OCI-LY7 (cell line): ENCODE measurements around the gene SEC24D. TPM values are rescaled to one million over a fixed set of nuclear protein-coding genes. Genes with fewer than 3 reads are reported as not detected.
A peak's percentile ranks its signal among the peaks of the same experiment; 100 is the strongest.

ENCODE experiments used
- BruUV-seq: library from RNA; stranded (reverse); fragments of 400-500 nt; replicated peaks from 2 replicates; lab custom pipeline; 2021; lab: Mats Ljungman, UMichigan
- CTCF ChIA-PET: fragments of 300-600 bp; sonication (Branson Sonifier 250); formaldehyde crosslinking; loops from one replicate; lab custom pipeline; 2022; ENCODE audit warnings: antibody characterized with exemption; ENCODE audit not compliant: unreplicated experiment; lab: Charles Lee
- POLR2A ChIA-PET: fragments of 300-600 bp; sonication (Branson Sonifier 250); formaldehyde crosslinking; loops from one replicate; lab custom pipeline; 2022; ENCODE audit warnings: antibody characterized with exemption; lab: Charles Lee
- DNase-seq: peaks from one replicate; pipeline ENCODE4 v3.0.0-alpha.2; 2015; ENCODE audit warnings: low spot score
- H2AFZ ChIP-seq: fragments of 200-600 bp; sonication (generic), shearing (Covaris generic); 2 replicates; pipeline ENCODE4 v1.6.1; 2014; ENCODE audit warnings: mild to moderate bottlenecking, antibody characterized with exemption, low read length, moderate library complexity
- H3K27ac ChIP-seq: fragments of 200-600 bp; sonication (generic); 2 replicates; pipeline ENCODE4 v1.5.1; 2014; ENCODE audit warnings: mixed run types, low read depth, mild to moderate bottlenecking, moderate library complexity, low read length, inconsistent platforms; ENCODE audit not compliant: poor library complexity, severe bottlenecking
- H3K36me3 ChIP-seq: fragments of 200-600 bp; sonication (generic); 2 replicates; pipeline ENCODE4 v1.6.1; 2014; ENCODE audit warnings: mild to moderate bottlenecking, antibody characterized with exemption, low read length, moderate library complexity, mixed read lengths; ENCODE audit not compliant: insufficient read depth
- H3K4me1 ChIP-seq: fragments of 200-600 bp; sonication (generic); 2 replicates; pipeline ENCODE4 v1.5.1; 2014; ENCODE audit warnings: mild to moderate bottlenecking, low read length; ENCODE audit not compliant: insufficient read depth, poor library complexity, severe bottlenecking
- H3K4me2 ChIP-seq: fragments of 200-600 bp; sonication (generic); 2 replicates; pipeline ENCODE4 v1.6.1; 2014; ENCODE audit warnings: mild to moderate bottlenecking, low read length
- H3K4me3 ChIP-seq: fragments of 200-600 bp; sonication (generic); 2 replicates; pipeline ENCODE4 v1.5.1; 2014; ENCODE audit warnings: mild to moderate bottlenecking, low read depth, low read length; ENCODE audit not compliant: poor library complexity, severe bottlenecking
- H3K79me2 ChIP-seq: fragments of 200-600 bp; sonication (generic); 2 replicates; pipeline ENCODE4 v1.6.1; 2016; ENCODE audit warnings: low read depth, mild to moderate bottlenecking, low read length, moderate library complexity, mixed read lengths; ENCODE audit not compliant: insufficient read depth
- H3K9me2 ChIP-seq: fragments of 200-600 bp; sonication (generic); 2 replicates; pipeline ENCODE4 v1.6.1; 2016; ENCODE audit warnings: mild to moderate bottlenecking, low read length, mixed read lengths; ENCODE audit not compliant: insufficient read depth
- H3K9me3 ChIP-seq: fragments of 200-600 bp; sonication (generic); 2 replicates; pipeline ENCODE4 v1.6.1; 2014; ENCODE audit warnings: mild to moderate bottlenecking, mixed run types, low read length, mixed read lengths
- H4K20me1 ChIP-seq: fragments of 200-600 bp; sonication (generic); 2 replicates; pipeline ENCODE4 v1.6.1; 2014; ENCODE audit warnings: mild to moderate bottlenecking, antibody characterized with exemption, low read length, moderate library complexity, mixed read lengths; ENCODE audit not compliant: insufficient read depth
- CTCF ChIP-seq: fragments of 200-600 bp; sonication (generic); conservative IDR thresholded peaks from 2 replicates; pipeline ENCODE4 v1.5.1; 2014; ENCODE audit warnings: mild to moderate bottlenecking, antibody characterized with exemption, low read length, moderate library complexity, mixed read lengths
- EZH2phosphoT487 ChIP-seq: fragments of 200-600 bp; sonication (generic); IDR thresholded peaks from 2 replicates; pipeline ENCODE4 v1.6.1; 2018; ENCODE audit warnings: low read depth, borderline replicate concordance, mild to moderate bottlenecking, mixed run types, antibody characterized with exemption, low read length, moderate library complexity, mixed read lengths
- intact Hi-C: fragments of 100-400 bp; cut with micrococcal nuclease; formaldehyde crosslinking; loops from one replicate; pipeline ENCODE4 v1.10.0; 2022; ENCODE audit not compliant: unreplicated experiment
- total RNA-seq, 2 experiments: library from RNA; depleted of rRNA in 1 of 2; stranded (reverse); fragments of >200 nt in 1 of 2; shearing (Covaris generic) in 1 of 2; gene quantifications; 2 replicates each; pipeline ENCODE4 v1.2.3, GENCODE V29; 2014 to 2022

The SEC24D gene
- total RNA-seq, 2 experiments from 2014 or later = 15.1 to 56.1 TPM

GRCh38 chr4:118883861-118884260 lies 47.9 kb upstream of the SEC24D start:
- Histone ChIP-seq H2AFZ (no peak overlapping the region), H3K27ac (no peak overlapping the region), H3K4me3 (no peak overlapping the region), H4K20me1 (no peaks in the 10 kb centered on the region), H3K4me2 (no peak overlapping the region), H3K79me2 (no peaks in the 10 kb centered on the region), H3K36me3 (no peaks in the 10 kb centered on the region), H3K4me1 (no peaks in the 10 kb centered on the region), H3K9me3 (no peaks in the 10 kb centered on the region), H3K9me2 (no peaks in the 10 kb centered on the region)
- TF ChIP-seq EZH2phosphoT487 (no peak), CTCF (peak; percentile 71)
- ChIA-PET CTCF (interaction anchor here (0.6 kb wide), 1 partner anchor 72 kb away, joined by 3 read pairs; no protein-coding TSS in a partner anchor), POLR2A (interaction anchor here (0.7 to 1.1 kb wide), 3 partner anchors 13 to 47 kb away, joined by 3 to 4 read pairs (median 3); no protein-coding TSS in a partner anchor)
- DNase-seq = peak; percentile 29
- intact Hi-C loops = loop anchor here (10.0 kb wide), 2 partner anchors 339 to 599 kb away; no protein-coding TSS in a partner anchor
- BruUV-seq = no TSS peak

GRCh38 chr4:118881512-118882146 lies 45.7 kb upstream of the SEC24D start:
- POLR2A ChIA-PET = interaction anchor here (1.3 kb wide), 1 partner anchor 31 kb away, joined by 3 read pairs; no protein-coding TSS in a partner anchor

More at GRCh38 chr4:118881512-118882146, 45.7 kb upstream of the SEC24D start:
- CTCF ChIA-PET = no interaction called here
- no TSS peak for BruUV-seq
- no peak overlapping the region for H3K4me3 ChIP-seq
- TF ChIP-seq EZH2phosphoT487 = no peak
- TF ChIP-seq CTCF = no peak
- H3K36me3 ChIP-seq = no peaks in the 10 kb centered on the region
- DNase-seq = no peak
- H4K20me1 ChIP-seq = no peaks in the 10 kb centered on the region
- H3K9me3 ChIP-seq = no peaks in the 10 kb centered on the region
- no peaks in the 10 kb centered on the region for H3K79me2 ChIP-seq
- no peaks in the 10 kb centered on the region for H3K9me2 ChIP-seq
- no peaks in the 10 kb centered on the region for H3K4me1 ChIP-seq
- no peak overlapping the region for H3K27ac ChIP-seq
- intact Hi-C loops = loop anchor here (10.0 kb wide), 2 partner anchors 337 to 597 kb away; no protein-coding TSS in a partner anchor
- H2AFZ ChIP-seq = no peak overlapping the region
- no peak overlapping the region for H3K4me2 ChIP-seq
